GM10847 (cell line): ENCODE results near the gene DNAJC5.

Experiments used
- POLR2A ChIP-seq: IDR thresholded peaks from 2 replicates; pipeline ENCODE4 v1.6.1; 2011; ENCODE audit not compliant: insufficient read length; ENCODE audit errors: extremely low read depth

The DNAJC5 gene

GRCh38 chr20:63877755-63878470, 17.0 kb upstream of the DNAJC5 start:
- no peak for TF ChIP-seq POLR2A

DNA sequence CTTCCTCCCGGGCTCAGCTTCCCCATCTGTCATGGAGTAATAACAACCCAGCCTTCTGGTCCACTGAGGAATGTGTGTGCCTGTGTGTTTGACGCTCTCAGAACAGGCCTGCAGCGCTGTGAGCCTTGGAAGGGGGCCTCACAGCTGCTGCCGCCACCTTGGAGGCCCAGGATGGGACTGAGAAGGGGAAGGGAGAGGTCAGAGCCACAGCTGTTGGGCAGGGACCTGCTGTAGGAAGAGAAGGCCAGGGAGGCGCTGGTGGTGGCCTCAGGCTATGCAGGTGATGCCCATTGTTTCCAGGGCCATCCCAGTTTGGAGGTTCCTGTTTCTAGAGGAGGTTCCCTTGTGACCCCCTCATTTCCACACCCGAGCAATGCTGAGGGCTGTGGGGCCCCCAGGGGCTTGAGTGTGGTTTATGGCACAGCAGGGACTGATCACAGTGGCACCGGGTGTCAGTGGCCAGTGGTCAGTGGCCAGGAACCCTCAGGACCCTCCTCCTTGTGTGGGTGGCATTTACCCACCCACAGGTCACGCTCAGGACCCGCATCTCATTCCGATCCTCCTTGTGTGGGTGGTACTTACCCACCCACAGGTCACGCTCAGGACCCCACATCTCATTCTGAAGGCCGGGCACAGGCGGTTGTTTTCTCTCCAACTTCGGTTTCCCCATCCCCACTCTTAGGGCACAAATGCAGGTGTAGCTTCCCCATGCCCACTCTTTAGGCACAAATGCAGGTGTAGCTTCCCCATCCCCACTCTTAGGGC, 15.8 kb upstream of the DNAJC5 start:
- TF ChIP-seq POLR2A, result no peak

DNA sequence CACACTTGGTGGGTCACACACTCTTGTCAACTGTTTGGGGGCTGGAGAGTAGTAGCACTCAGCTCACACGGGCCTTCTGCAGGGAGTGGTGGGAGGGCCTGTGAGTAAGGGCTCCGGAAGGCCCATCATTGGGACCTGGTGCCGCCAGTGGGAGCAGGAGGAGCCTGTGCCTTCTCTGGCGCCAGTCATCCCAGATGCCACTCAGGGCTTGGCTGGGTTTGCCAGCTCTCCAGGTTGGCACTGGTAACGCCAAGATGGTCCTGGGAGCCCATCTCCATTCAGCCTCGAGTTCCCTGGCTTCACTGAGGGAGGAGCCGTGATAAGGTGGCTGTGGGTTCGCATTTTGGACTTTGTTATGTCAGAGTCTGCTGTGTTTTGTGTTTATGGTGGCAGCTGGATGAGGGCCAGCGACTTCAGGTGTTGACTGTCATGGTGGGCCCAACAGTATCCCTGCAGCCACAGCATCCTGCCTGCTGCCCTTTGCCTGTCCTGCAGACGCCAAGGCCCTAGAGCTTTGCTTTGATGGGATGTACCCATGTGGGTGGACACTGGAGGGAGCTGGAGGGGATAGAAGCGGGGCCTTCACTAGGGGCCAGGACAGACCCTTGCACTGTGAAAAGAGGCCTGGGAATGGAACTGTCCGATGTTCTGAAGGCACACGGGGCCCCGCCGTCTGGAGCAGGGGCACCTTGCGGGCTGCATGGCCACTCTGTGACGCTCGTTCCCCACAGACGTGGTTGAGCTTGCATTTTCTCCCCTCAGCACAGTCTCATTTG, 13.3 kb upstream of the DNAJC5 start:
- TF ChIP-seq POLR2A, result no peak

DNA sequence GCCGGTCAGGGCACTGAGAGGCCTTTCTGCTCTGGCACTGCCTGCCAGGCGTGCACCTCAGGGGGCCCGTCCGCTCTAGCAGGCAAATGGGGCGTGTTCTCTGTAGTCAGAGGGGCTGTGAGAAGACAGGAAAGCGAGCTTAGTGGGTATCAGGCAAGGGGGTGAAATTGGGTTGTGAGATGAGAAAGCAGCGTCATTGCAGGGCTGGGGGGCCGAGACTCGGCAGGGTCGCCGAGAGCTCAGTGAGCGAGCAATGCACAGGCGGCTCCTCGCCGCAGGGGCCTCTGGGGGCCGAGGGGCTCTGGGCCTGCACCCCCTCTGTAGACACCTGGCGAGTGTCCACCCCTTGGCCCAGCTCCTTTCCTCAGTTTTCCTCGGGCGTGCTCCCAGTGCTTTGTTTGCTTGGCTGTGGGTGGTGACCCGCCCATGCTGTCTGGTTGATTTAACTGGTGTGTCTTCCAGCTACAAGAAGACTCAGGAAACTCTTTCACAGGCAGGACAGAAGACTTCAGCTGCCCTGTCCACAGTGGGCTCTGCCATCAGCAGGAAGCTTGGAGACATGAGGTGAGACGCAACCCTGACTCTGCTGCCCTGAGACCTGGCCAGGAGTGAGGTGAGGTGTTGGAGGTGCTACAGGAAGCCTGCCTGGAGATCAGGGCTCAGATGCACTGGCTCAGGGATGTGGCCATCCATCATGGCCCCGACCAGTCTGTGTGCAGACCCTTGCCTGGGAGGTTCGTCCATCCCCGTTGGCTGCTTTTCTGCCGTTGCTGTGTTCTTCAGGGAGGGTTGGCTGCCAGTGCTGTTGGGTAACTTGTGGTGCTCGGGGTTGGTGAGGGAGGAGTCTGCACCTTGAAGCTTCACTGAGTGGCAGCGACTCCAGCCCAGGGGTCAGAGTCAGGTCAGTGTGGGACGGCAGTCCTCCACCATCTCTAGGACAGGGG, 12.4 kb upstream of the DNAJC5 start:
- TF ChIP-seq POLR2A, result no peak

DNA sequence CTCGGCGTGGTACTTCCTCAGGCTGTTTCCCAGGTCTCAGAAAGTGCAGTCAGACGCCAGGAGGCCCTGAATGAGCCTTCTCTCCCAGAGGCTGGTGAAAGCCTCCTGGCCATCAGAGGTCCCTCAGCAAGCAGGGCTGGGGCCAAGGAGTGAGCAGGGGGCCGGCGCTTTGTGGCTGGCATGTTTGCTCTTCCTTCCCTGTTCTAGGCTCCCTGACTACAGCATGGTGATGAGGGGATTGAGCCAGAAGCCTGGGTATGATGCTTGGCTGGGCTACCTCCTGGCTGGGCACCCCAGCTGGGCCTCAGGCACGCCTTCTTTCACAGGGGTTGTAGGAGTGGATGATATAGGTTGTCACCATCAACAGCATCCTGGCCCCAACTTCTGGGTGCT, 11.7 kb upstream of the DNAJC5 start:
- TF ChIP-seq POLR2A, result no peak

DNA sequence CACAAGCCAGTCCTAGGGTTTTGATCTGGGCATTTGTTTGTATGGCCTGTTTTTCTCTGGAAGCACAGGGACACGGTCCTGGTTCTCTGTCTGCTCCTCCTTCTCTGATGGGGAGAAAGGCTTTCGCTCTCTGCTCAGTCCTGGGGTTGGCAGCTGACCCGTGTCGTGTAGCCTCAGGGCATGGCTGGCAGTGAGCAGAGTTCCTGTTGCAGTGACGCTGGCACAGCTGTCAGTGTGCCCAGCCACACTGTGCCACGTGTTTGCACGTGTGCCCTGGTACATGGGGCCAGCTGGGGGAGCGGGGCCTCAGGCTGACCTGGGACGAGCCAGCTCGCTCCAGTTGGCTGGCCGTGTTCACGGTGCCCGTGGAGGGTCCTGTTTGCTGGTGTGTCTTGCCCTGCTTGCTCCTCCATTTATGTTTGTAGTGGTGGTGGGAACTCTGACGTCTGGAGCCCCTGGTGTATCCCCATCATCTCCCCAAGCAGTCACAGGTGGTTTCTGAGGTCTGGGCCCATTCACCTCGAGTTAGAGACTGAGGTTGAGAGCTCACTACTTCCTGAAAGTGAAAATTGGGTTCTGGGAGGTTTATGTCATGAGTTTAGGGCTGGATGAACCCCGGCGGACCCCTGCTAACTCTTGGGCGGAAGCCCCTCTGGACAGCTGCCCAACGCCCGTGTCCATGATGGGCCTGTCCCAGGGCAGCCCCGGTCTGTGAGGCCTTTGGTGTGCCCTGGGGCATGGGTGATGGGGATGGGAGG, 10.2 kb upstream of the DNAJC5 start:
- TF ChIP-seq POLR2A, result no peak

- no peak for TF ChIP-seq POLR2A
These were observed 9.5 kb upstream of the DNAJC5 start for GRCh38 chr20:63885264-63886053.

DNA sequence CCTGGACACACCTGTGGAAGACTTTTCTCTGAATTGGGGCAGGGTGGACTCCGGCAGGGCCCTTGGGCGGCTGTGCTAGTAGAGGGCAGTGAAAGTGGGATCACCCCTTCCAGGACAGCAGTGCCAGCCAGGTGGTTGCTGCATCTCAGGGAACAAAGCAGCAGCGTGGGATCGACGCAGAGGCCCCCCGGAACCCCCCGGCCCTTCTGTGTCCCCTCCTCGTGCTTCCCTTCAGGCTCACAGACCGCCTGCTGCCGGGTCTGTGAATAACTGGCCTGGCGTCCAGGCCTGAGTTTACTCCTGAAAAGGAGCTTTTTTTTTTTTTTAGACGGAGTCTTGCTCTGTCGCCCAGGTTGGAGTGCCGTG, 8.9 kb upstream of the DNAJC5 start:
- TF ChIP-seq POLR2A, result no peak

GRCh38 chr20:63886921-63887320, 8.0 kb upstream of the DNAJC5 start:
- no peak for TF ChIP-seq POLR2A

GRCh38 chr20:63889241-63890200, 5.4 kb upstream of the DNAJC5 start:
- TF ChIP-seq POLR2A, result no peak

DNA sequence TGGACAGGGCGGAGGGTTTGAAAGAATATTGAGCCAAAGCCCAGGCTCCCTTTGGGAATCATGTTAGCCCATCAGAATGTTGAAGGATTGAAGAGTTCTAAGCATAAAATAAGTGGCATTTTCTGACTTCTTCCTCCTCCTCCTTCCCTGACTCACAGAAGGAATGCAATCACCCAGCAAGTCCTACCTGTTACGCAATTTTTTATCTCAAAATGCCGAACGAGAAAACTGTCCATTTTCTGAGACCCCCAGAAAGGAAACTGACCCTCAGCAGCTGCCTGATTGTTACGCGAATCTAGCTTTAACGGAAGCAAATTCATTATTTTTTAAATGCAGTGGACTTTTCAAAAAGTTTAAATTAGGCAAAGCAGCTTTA, 4.7 kb upstream of the DNAJC5 start:
- no peak for TF ChIP-seq POLR2A

DNA sequence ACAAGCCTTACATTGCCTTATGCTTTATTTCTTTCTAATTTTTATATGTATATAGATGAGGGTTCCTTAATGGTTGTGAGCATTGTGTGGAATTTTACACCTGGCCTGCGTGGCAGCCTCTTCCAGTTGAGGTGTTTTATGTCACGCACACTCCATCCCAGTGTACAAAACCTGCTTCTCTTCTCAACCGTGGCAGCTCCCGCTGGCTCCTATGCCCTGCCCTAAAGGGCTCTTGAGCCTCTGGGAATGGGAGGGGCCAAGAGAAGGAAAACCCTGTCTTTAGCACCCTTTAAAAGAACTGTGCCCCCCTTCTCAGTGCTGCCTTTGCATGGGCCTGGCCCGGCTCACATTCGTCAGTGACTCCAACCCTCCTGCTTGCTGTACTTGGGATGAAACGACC, 4.3 kb upstream of the DNAJC5 start:
- TF ChIP-seq POLR2A, result no peak
